HG02938 (cell line): ENCODE measurements around the gene COL28A1.
"Not testable (repeated sequence)": the region's sequence is repeated elsewhere in the genome, so short reads cannot be mapped to it uniquely, and the experiment has no call there.

Experiments
- ATAC-seq: cut with Tn5 transposase; IDR thresholded peaks from one replicate; pipeline ENCODE4 v1.9.1; 2021; ENCODE audit warnings: mild to moderate bottlenecking, moderate library complexity; ENCODE audit not compliant: unreplicated experiment

Gene COL28A1

GRCh38 chr7:7519528-7519927 is 16.1 kb downstream of the COL28A1 start:
- ATAC-seq = no peak

GRCh38 chr7:7519056-7519455 is 16.6 kb downstream of the COL28A1 start:
- ATAC-seq = no peak

- ATAC-seq = no peak
These were observed 17.9 kb downstream of the COL28A1 start for GRCh38 chr7:7517754-7518153.

GRCh38 chr7:7516662-7517061 is 19.0 kb downstream of the COL28A1 start:
- ATAC-seq = no peak

GRCh38 chr7:7516156-7516555 is 19.5 kb downstream of the COL28A1 start:
- no peak for ATAC-seq

- ATAC-seq = no peak
These were observed 22.6 kb downstream of the COL28A1 start for GRCh38 chr7:7512861-7513597.

GRCh38 chr7:7510794-7511193 is 24.9 kb downstream of the COL28A1 start:
- no peak for ATAC-seq

- ATAC-seq = no peak
These were observed 29.8 kb downstream of the COL28A1 start for GRCh38 chr7:7505915-7506314.

GRCh38 chr7:7504910-7505704 is 30.6 kb downstream of the COL28A1 start:
- ATAC-seq = no peak

GRCh38 chr7:7499892-7500291 is 35.8 kb downstream of the COL28A1 start:
- no peak for ATAC-seq

GRCh38 chr7:7498856-7499255 is 36.8 kb downstream of the COL28A1 start:
- ATAC-seq = no peak

- no peak for ATAC-seq
These were observed 39.4 kb downstream of the COL28A1 start for GRCh38 chr7:7496311-7496710.

- no peak for ATAC-seq
These were observed 40.5 kb downstream of the COL28A1 start for GRCh38 chr7:7495171-7495570.

- no peak for ATAC-seq
These were observed 44.6 kb downstream of the COL28A1 start for GRCh38 chr7:7491044-7491443.

GRCh38 chr7:7490003-7490402 is 45.7 kb downstream of the COL28A1 start:
- ATAC-seq = no peak

- ATAC-seq = no peak
These were observed 46.1 kb downstream of the COL28A1 start for GRCh38 chr7:7489546-7489945.

GRCh38 chr7:7486362-7486761 is 49.3 kb downstream of the COL28A1 start:
- ATAC-seq = no peak

GRCh38 chr7:7484072-7484471 is 51.6 kb downstream of the COL28A1 start:
- ATAC-seq = no peak

GRCh38 chr7:7481802-7482201 is 53.9 kb downstream of the COL28A1 start:
- ATAC-seq = no peak

GRCh38 chr7:7479275-7479805 is 56.3 kb downstream of the COL28A1 start:
- ATAC-seq = no peak

- ATAC-seq = no peak
These were observed 57.1 kb downstream of the COL28A1 start for GRCh38 chr7:7478569-7478968.

- ATAC-seq = not testable (repeated sequence)
These were observed 58.0 kb downstream of the COL28A1 start for GRCh38 chr7:7477641-7478040.
